Calu3 (cell line): Measurements from ENCODE around the gene ARHGAP15. TPM values are rescaled to one million over a fixed set of nuclear protein-coding genes. Genes with fewer than 3 reads are reported as not detected.

ENCODE experiments used
- BruUV-seq: library from RNA; stranded (reverse); fragments of 400-500 nt; replicated peaks from 2 replicates; lab custom pipeline; 2021; lab: Mats Ljungman, UMichigan
- CTCF ChIA-PET: fragments of 300-600 bp; sonication (Branson Sonifier 250); formaldehyde crosslinking; loops from one replicate; lab custom pipeline; 2022; ENCODE audit warnings: antibody characterized with exemption; lab: Charles Lee
- DNase-seq: peaks from one replicate; pipeline ENCODE4 v3.0.0; 2022
- H3K27ac Mint-ChIP-seq: one replicate; pipeline ENCODE4 v1.8.0; 2022; ENCODE audit warnings: mixed read lengths; ENCODE audit not compliant: unreplicated experiment
- H3K27me3 Mint-ChIP-seq: one replicate; pipeline ENCODE4 v1.8.0; 2022; ENCODE audit warnings: mixed read lengths; ENCODE audit not compliant: unreplicated experiment
- H3K36me3 Mint-ChIP-seq: one replicate; pipeline ENCODE4 v1.8.0; 2022; ENCODE audit warnings: mild to moderate bottlenecking, moderate library complexity, mixed read lengths; ENCODE audit not compliant: insufficient read depth, unreplicated experiment
- H3K4me1 Mint-ChIP-seq: one replicate; pipeline ENCODE4 v1.8.0; 2022; ENCODE audit warnings: mild to moderate bottlenecking, low read depth, mixed read lengths; ENCODE audit not compliant: unreplicated experiment
- H3K4me3 Mint-ChIP-seq: one replicate; pipeline ENCODE4 v1.8.0; 2022; ENCODE audit warnings: mild to moderate bottlenecking, low read depth, moderate library complexity, mixed read lengths; ENCODE audit not compliant: unreplicated experiment
- H3K9me3 Mint-ChIP-seq: one replicate; pipeline ENCODE4 v1.8.0; 2022; ENCODE audit warnings: low read depth, mixed read lengths; ENCODE audit not compliant: unreplicated experiment
- CTCF ChIP-seq: fragments of 200-600 bp; IDR thresholded peaks from one replicate; pipeline ENCODE4 v1.8.0; 2022; ENCODE audit warnings: antibody characterized with exemption; ENCODE audit not compliant: unreplicated experiment
- intact Hi-C: fragments of 100-400 bp; cut with micrococcal nuclease; formaldehyde crosslinking; loops from one replicate; pipeline ENCODE4 v1.10.0; 2022; ENCODE audit not compliant: unreplicated experiment
- total RNA-seq: library from RNA; stranded (reverse); gene quantifications from 2 replicates; pipeline ENCODE4 v1.2.3, GENCODE V29; 2022

The ARHGAP15 gene
- total RNA-seq, 1 experiment from 2014 or later, result not detected

GRCh38 chr2:143771939-143772338, 642.7 kb downstream of the ARHGAP15 start:
- no peak for TF ChIP-seq CTCF
- intact Hi-C loops, result no loop called here
- DNase-seq, result no peak
- CTCF ChIA-PET, result no interaction called here
- no peak overlapping the region for H3K27ac Mint-ChIP-seq
- BruUV-seq, result no TSS peak
- H3K36me3 Mint-ChIP-seq, result no peaks in the 10 kb centered on the region
- no peaks in the 10 kb centered on the region for H3K4me1 Mint-ChIP-seq
- H3K27me3 Mint-ChIP-seq, result no peaks in the 10 kb centered on the region
- no peak overlapping the region for H3K4me3 Mint-ChIP-seq
- no peaks in the 10 kb centered on the region for H3K9me3 Mint-ChIP-seq

GRCh38 chr2:143776526-143777297, 647.5 kb downstream of the ARHGAP15 start:
- H3K27me3 Mint-ChIP-seq, result no peaks in the 10 kb centered on the region
- BruUV-seq, result no TSS peak
- no peaks in the 10 kb centered on the region for H3K9me3 Mint-ChIP-seq
- H3K4me1 Mint-ChIP-seq, result no peaks in the 10 kb centered on the region
- CTCF ChIA-PET, result no interaction called here
- DNase-seq, result no peak
- no peaks in the 10 kb centered on the region for H3K36me3 Mint-ChIP-seq
- H3K4me3 Mint-ChIP-seq, result no peak overlapping the region
- TF ChIP-seq CTCF, result no peak
- H3K27ac Mint-ChIP-seq, result no peak overlapping the region
- intact Hi-C loops, result no loop called here

- DNase-seq, result no peak
- H3K4me1 Mint-ChIP-seq, result no peaks in the 10 kb centered on the region
- no peak overlapping the region for H3K4me3 Mint-ChIP-seq
- no peak for TF ChIP-seq CTCF
- CTCF ChIA-PET, result no interaction called here
- no peaks in the 10 kb centered on the region for H3K27me3 Mint-ChIP-seq
- BruUV-seq, result no TSS peak
- no peaks in the 10 kb centered on the region for H3K36me3 Mint-ChIP-seq
- intact Hi-C loops, result no loop called here
- H3K9me3 Mint-ChIP-seq, result no peaks in the 10 kb centered on the region
- no peak overlapping the region for H3K27ac Mint-ChIP-seq
Observed at GRCh38 chr2:143779021-143779420, 649.8 kb downstream of the ARHGAP15 start.

- intact Hi-C loops, result no loop called here
- H3K27ac Mint-ChIP-seq, result no peak overlapping the region
- TF ChIP-seq CTCF, result no peak
- no peak overlapping the region for H3K4me3 Mint-ChIP-seq
- CTCF ChIA-PET, result no interaction called here
- DNase-seq, result no peak
- no TSS peak for BruUV-seq
- H3K27me3 Mint-ChIP-seq, result no peaks in the 10 kb centered on the region
- H3K36me3 Mint-ChIP-seq, result no peaks in the 10 kb centered on the region
- H3K4me1 Mint-ChIP-seq, result no peaks in the 10 kb centered on the region
- H3K9me3 Mint-ChIP-seq, result peaks cover 6% of the 10 kb centered on the region
Observed at GRCh38 chr2:143786026-143786765, 657.0 kb downstream of the ARHGAP15 start.
